MCF 10A (cell line): ENCODE results near the gene EPO. TPM values are rescaled to one million over a fixed set of nuclear protein-coding genes. Genes with fewer than 3 reads are reported as not detected.

ENCODE experiments used
- BruUV-seq: library from RNA; stranded (reverse); fragments of 400-500 nt; replicated peaks from 2 replicates; lab custom pipeline; 2021; lab: Mats Ljungman, UMichigan
- CTCF ChIA-PET: fragments of 300-600 bp; sonication (Branson Sonifier 250); formaldehyde crosslinking; extraction: SDS; loops from one replicate; lab custom pipeline; 2021; ENCODE audit warnings: antibody characterized with exemption, inconsistent platforms; lab: Yijun Ruan, JAX
- POLR2A ChIA-PET: fragments of 300-600, 350-650 bp; sonication (Branson Sonifier 250); formaldehyde crosslinking; extraction: SDS; loops from one replicate; lab custom pipeline; 2020; ENCODE audit warnings: antibody characterized with exemption, inconsistent platforms; lab: Yijun Ruan, JAX
- DNase-seq: peaks from one replicate; pipeline ENCODE4 v3.0.0-alpha.2; 2018; ENCODE audit not compliant: unreplicated experiment
- H3K27ac Mint-ChIP-seq: one replicate; pipeline ENCODE4 v1.8.0; 2022; ENCODE audit warnings: mild to moderate bottlenecking, low read depth, mixed read lengths; ENCODE audit not compliant: unreplicated experiment
- H3K27me3 Mint-ChIP-seq: one replicate; pipeline ENCODE4 v1.8.0; 2022; ENCODE audit warnings: mixed read lengths; ENCODE audit not compliant: insufficient read depth, unreplicated experiment
- H3K36me3 Mint-ChIP-seq: one replicate; pipeline ENCODE4 v1.8.0; 2022; ENCODE audit warnings: mild to moderate bottlenecking, moderate library complexity, mixed read lengths; ENCODE audit not compliant: insufficient read depth, unreplicated experiment
- H3K4me1 Mint-ChIP-seq: one replicate; pipeline ENCODE4 v1.8.0; 2022; ENCODE audit warnings: mixed read lengths; ENCODE audit not compliant: insufficient read depth, unreplicated experiment
- H3K4me3 Mint-ChIP-seq: one replicate; pipeline ENCODE4 v1.8.0; 2022; ENCODE audit warnings: mild to moderate bottlenecking, moderate library complexity, mixed read lengths; ENCODE audit not compliant: unreplicated experiment
- H3K9me3 Mint-ChIP-seq: one replicate; pipeline ENCODE4 v1.8.0; 2022; ENCODE audit warnings: mixed read lengths; ENCODE audit not compliant: unreplicated experiment
- intact Hi-C: fragments of 100-400 bp; cut with micrococcal nuclease; formaldehyde crosslinking; loops from 2 replicates; pipeline ENCODE4 v1.14.1; 2022
- total RNA-seq: library from RNA; stranded (reverse); gene quantifications from 2 replicates; pipeline ENCODE4 v1.2.3, GENCODE V29; 2022
- TF ChIP-seq, protein P1 (sequence below): fragments of 200-600 bp; IDR thresholded peaks from one replicate; pipeline ENCODE4 v1.8.0; 2022; ENCODE audit warnings: antibody characterized with exemption, mild to moderate bottlenecking; ENCODE audit not compliant: unreplicated experiment

Gene EPO
- total RNA-seq, 1 experiment from 2014 or later, result not detected

DNA sequence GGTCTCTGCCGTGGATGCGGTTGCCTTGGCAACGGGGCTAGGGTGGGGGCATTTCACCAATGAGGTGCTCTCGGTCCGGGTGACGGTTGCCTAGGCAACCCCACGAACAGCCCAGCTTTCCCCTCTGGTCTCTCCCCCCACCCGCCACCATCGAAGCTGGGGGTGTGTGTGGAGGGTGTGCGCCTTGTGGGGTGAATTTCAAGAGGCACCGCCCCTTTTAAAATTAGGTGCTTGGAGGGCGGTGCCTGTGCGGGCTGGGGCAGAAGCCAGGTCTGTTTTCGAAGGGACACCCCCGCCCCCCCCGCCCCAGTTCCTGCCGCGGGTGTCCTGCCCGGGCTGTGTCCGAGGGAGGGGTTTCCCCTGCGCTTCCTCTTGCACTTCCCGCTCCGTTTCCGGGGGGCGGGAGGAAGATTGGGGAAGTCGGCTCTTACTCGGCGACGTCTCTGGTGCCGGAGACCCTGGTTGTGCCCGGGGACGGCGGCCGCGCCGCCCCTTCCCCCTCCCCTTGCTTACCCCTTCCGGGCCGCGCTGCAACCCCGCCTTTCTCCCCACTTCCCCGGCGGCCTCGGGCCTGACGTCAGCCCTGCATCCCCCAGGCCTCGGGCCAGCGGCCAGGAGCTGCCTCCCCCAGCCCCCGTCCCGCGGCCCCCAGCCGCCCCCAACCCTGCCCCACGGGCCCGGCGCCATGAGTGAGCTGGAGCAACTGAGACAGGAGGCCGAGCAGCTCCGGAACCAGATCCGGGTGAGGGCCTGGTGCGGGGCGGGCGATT, 44.5 kb upstream of the EPO start:
- Mint-ChIP-seq H3K36me3 (peaks cover 43% of the 10 kb centered on the region), H3K4me3 (peak overlapping the region; percentile 76), H3K4me1 (peaks cover 18% of the 10 kb centered on the region), H3K9me3 (no peaks in the 10 kb centered on the region), H3K27ac (no peak overlapping the region), H3K27me3 (no peaks in the 10 kb centered on the region)
- intact Hi-C loops, result loop anchor here (2.0 kb wide), 1 partner anchor 63 kb away; the partner anchor contains the start of gene MOSPD3
- TF ChIP-seq, protein P1, sequence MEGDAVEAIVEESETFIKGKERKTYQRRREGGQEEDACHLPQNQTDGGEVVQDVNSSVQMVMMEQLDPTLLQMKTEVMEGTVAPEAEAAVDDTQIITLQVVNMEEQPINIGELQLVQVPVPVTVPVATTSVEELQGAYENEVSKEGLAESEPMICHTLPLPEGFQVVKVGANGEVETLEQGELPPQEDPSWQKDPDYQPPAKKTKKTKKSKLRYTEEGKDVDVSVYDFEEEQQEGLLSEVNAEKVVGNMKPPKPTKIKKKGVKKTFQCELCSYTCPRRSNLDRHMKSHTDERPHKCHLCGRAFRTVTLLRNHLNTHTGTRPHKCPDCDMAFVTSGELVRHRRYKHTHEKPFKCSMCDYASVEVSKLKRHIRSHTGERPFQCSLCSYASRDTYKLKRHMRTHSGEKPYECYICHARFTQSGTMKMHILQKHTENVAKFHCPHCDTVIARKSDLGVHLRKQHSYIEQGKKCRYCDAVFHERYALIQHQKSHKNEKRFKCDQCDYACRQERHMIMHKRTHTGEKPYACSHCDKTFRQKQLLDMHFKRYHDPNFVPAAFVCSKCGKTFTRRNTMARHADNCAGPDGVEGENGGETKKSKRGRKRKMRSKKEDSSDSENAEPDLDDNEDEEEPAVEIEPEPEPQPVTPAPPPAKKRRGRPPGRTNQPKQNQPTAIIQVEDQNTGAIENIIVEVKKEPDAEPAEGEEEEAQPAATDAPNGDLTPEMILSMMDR, result no peak
- ChIA-PET CTCF (interaction anchor here (10.0 kb wide), 1 partner anchor 16 kb away, joined by 103 read pairs; no protein-coding TSS in a partner anchor), POLR2A (interaction anchor here (0.6 to 5.0 kb wide), 4 partner anchors 17 to 214 kb away, joined by 4 to 25 read pairs (median 11); partner anchors contain the start of genes FBXO24, GIGYF1, LRCH4 and UFSP1)
- DNase-seq, result peak; percentile 51
- BruUV-seq, result no TSS peak

DNA sequence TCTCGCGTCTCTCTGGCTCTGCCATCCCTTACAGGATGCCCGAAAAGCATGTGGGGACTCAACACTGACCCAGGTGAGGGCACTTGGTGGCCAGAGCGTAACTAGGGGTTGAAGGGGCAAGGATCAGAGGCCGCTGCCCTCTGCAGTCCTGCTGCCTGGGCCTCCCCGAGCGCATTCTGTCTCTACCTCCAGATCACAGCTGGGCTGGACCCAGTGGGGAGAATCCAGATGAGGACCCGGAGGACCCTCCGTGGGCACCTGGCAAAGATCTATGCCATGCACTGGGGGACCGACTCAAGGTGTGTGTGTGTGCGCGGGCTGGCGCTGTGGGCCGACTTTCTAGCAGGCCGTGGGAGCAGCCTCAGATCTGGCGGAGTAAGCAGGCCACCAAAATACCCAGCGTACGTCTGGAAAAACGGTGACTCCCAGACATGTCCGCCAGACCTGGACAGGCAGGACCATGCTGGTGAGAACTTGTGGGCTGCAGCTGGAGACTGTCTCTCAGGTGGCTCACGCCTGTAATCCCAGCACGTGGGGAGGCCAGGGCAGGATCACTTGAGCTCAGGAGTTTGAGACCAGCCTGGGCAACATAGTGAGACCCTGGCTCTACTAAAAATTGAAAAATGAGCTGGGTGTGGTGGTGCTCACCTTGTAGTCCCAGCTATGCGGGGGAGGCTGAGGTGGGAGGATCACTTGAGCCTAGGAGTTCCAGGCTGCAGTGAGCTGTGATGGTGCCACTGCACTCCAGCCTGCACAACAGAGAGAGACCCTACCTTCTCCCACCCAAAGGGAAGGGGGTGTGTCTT, 43.6 kb upstream of the EPO start:
- Mint-ChIP-seq H3K4me3 (peak overlapping the region; percentile 76), H3K27ac (no peak overlapping the region), H3K9me3 (no peaks in the 10 kb centered on the region), H3K27me3 (no peaks in the 10 kb centered on the region), H3K4me1 (peaks cover 12% of the 10 kb centered on the region), H3K36me3 (peaks cover 45% of the 10 kb centered on the region)
- no peak for DNase-seq
- no TSS peak for BruUV-seq
- TF ChIP-seq, protein P1, result no peak
- CTCF ChIA-PET, result interaction anchor here (0.6 to 10.0 kb wide), 4 partner anchors 15 to 151 kb away, joined by 3 to 103 read pairs (median 3); partner anchors contain the start of gene EPHB4
- intact Hi-C loops, result no loop called here
- POLR2A ChIA-PET, result interaction anchor here (0.7 to 5.0 kb wide), 5 partner anchors 16 to 240 kb away, joined by 3 to 25 read pairs (median 4); partner anchors contain the start of genes GIGYF1 and PPP1R35

DNA sequence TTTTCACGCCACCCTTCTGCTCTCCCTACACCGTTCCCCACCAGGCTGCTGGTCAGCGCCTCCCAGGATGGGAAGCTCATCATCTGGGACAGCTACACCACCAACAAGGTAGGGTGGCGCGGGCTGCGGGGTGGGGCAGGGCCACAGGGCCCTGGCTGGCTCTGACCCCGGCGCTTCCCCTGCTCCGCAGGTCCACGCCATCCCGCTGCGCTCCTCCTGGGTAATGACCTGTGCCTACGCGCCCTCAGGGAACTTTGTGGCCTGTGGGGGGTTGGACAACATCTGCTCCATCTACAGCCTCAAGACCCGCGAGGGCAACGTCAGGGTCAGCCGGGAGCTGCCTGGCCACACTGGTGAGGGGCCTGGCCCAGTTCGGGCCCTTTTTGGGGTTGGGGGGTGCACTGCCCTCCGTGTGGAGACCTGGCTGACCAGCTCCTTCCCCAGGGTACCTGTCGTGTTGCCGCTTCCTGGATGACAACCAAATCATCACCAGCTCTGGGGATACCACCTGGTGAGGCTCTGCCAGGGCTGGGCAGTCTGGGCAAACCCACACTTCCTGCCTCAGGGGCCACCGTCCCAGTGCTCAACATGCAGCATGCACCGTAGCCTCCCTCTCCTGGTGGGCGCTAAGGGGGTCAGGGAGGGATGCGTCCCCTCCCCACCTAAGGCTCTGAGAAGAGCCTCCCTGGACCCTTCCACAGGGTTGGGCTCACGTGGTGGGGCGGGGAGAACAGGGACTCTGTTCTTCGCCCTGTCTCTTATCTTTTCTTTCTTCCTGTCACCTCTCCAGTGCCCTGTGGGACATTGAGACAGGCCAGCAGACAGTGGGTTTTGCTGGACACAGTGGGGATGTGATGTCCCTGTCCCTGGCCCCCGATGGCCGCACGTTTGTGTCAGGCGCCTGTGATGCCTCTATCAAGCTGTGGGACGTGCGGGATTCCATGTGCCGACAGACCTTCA, 42.7 kb upstream of the EPO start:
- TF ChIP-seq, protein P1, result no peak
- POLR2A ChIA-PET, result interaction anchor here (0.7 to 5.0 kb wide), 6 partner anchors 10 to 241 kb away, joined by 3 to 25 read pairs (median 4); partner anchors contain the start of genes GIGYF1, POP7 and PPP1R35
- intact Hi-C loops, result no loop called here
- no TSS peak for BruUV-seq
- H3K4me1 Mint-ChIP-seq, result peaks cover 12% of the 10 kb centered on the region
- H3K9me3 Mint-ChIP-seq, result no peaks in the 10 kb centered on the region
- no peak overlapping the region for H3K27ac Mint-ChIP-seq
- no peaks in the 10 kb centered on the region for H3K27me3 Mint-ChIP-seq
- H3K36me3 Mint-ChIP-seq, result peaks cover 45% of the 10 kb centered on the region
- DNase-seq, result no peak
- CTCF ChIA-PET, result interaction anchor here (0.5 to 10.0 kb wide), 4 partner anchors 14 to 150 kb away, joined by 3 to 103 read pairs (median 3); partner anchors contain the start of gene EPHB4
- peak overlapping the region; percentile 6 for H3K4me3 Mint-ChIP-seq
